Neural progenitor cell (in vitro differentiated cells): ENCODE results near the gene ITPK1. TPM values are rescaled to one million over a fixed set of nuclear protein-coding genes. Genes with fewer than 3 reads are reported as not detected.

Experiments
- DNase-seq: peaks from one replicate; pipeline ENCODE4 v3.0.0-alpha.2; 2016; ENCODE audit warnings: low spot score
- H2AFZ ChIP-seq: fragments of 200-600 bp; sonication (generic); replicated peaks from 2 replicates; pipeline ENCODE4 v1.6.1; 2016; ENCODE audit warnings: antibody characterized with exemption
- H3F3A ChIP-seq: fragments of 200-600 bp; sonication (generic); 2 replicates; pipeline ENCODE4 v1.6.1; 2016; ENCODE audit warnings: antibody characterized with exemption, low read depth
- H3K27ac ChIP-seq: fragments of 200-600 bp; sonication (generic); 2 replicates; pipeline ENCODE4 v1.5.1; 2016; ENCODE audit warnings: mild to moderate bottlenecking
- H3K27me3 ChIP-seq: fragments of 200-600 bp; sonication (generic); 2 replicates; pipeline ENCODE4 v1.6.1; 2016; ENCODE audit warnings: mild to moderate bottlenecking, moderate library complexity
- H3K36me3 ChIP-seq: fragments of 200-600 bp; sonication (generic); 2 replicates; pipeline ENCODE4 v1.5.1; 2016
- H3K4me1 ChIP-seq: fragments of 200-600 bp; sonication (generic); 2 replicates; pipeline ENCODE4 v1.6.1; 2016; ENCODE audit warnings: mixed run types
- H3K4me2 ChIP-seq: fragments of 200-600 bp; sonication (generic); 2 replicates; pipeline ENCODE4 v1.6.1; 2016
- H3K4me3 ChIP-seq: fragments of 200-600 bp; sonication (generic); 2 replicates; pipeline ENCODE4 v1.5.1; 2016
- H3K79me2 ChIP-seq: fragments of 200-600 bp; sonication (generic); 2 replicates; pipeline ENCODE4 v1.6.1; 2016; ENCODE audit warnings: low read depth
- H3K9ac ChIP-seq: fragments of 200-600 bp; sonication (generic); 2 replicates; pipeline ENCODE4 v1.6.1; 2016
- H3K9me3 ChIP-seq: fragments of 200-600 bp; sonication (generic); 2 replicates; pipeline ENCODE4 v1.5.1; 2016; ENCODE audit warnings: low read depth
- H4K20me1 ChIP-seq: fragments of 200-600 bp; sonication (generic); 2 replicates; pipeline ENCODE4 v1.6.1; 2016; ENCODE audit warnings: low read depth
- H3K27ac Mint-ChIP-seq: 3 replicates; pipeline ENCODE4 v1.8.0; 2021; ENCODE audit warnings: mixed read lengths
- H3K27me3 Mint-ChIP-seq: 2 replicates; pipeline ENCODE4 v1.8.0; 2022; ENCODE audit warnings: low read depth, mild to moderate bottlenecking, inconsistent platforms, moderate library complexity, mixed read lengths; ENCODE audit not compliant: insufficient read depth
- H3K36me3 Mint-ChIP-seq: 3 replicates; pipeline ENCODE4 v1.8.0; 2021; ENCODE audit warnings: mixed read lengths
- H3K4me1 Mint-ChIP-seq: 3 replicates; pipeline ENCODE4 v1.8.0; 2021; ENCODE audit warnings: mixed read lengths
- H3K4me3 Mint-ChIP-seq: 3 replicates; pipeline ENCODE4 v1.8.0; 2021; ENCODE audit warnings: mild to moderate bottlenecking, moderate library complexity, mixed read lengths
- H3K9me3 Mint-ChIP-seq: 3 replicates; pipeline ENCODE4 v1.8.0; 2020; ENCODE audit warnings: mixed read lengths
- EZH2 ChIP-seq: fragments of 200-600 bp; sonication (generic); IDR thresholded peaks from 2 replicates; pipeline ENCODE4 v1.6.1; 2017; ENCODE audit warnings: antibody characterized with exemption, mild to moderate bottlenecking, moderate library complexity
- EZH2phosphoT487 ChIP-seq: fragments of 200-600 bp; sonication (generic); IDR thresholded peaks from 2 replicates; pipeline ENCODE4 v1.6.1; 2017; ENCODE audit warnings: antibody characterized with exemption
- total RNA-seq: library from RNA; depleted of rRNA; stranded (reverse); fragments of >200 nt; gene quantifications from 2 replicates; pipeline ENCODE4 v1.2.3, GENCODE V29; 2015; ENCODE audit warnings: low replicate concordance
- TF ChIP-seq, protein P1 (sequence below): fragments of 200-600 bp; sonication (generic); IDR thresholded peaks from 2 replicates; pipeline ENCODE4 v1.5.1; 2017; ENCODE audit warnings: antibody characterized with exemption, mild to moderate bottlenecking

The ITPK1 gene
- total RNA-seq: 25.8 and 34.6 TPM in 2 replicates

DNA sequence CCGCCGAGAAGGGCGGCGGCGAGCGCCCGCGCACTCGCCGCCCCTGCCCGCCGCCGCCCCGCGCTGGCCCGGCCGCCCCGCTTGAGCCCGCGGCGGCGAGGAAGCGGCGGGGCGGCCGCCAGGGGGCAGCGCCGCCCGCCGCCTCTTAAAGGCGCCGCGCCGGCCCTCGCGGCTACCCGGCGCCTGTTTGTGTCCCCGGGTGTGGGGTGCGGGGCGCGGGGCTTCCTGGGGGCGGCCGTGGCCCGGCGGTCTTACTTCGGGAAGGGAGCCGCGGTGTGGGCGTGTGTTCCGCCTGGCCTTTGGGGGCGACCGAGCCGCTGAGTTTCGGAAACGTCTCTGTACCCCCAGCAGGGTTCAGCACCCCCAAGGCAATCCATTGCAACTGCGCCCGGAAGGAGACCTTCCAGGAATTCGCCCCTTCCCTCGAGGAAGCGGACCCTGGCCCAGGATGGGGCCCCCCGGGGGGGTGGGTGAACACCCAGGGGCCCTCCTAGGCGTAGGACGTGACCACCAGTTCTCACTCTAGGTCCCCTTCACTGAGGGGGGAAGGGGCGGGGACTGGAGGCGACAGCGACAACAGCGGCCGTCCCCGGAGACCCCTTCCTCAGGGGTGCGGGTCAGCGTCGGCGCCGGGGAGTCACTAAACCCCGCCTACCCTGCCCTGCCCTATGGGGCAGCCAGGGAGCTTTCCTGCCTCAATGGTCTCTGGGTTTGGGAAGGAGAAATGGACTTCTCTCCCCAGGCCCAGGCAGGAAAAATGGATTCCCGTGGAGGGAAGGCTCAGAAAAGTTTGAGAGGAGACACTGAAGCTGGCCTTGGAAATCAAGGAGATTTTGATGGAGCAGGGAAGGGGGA, at the start of gene ITPK1:
TSS of gene ITPK1 (minus strand) at position 105 of the 855 bp plus-strand sequence. CDS start 762 bp downstream, outside the sequence.
- Histone ChIP-seq H4K20me1 (peaks cover 23% of the 10 kb centered on the region), H3K27ac (peak within 1 kb of the TSS; percentile 76), H3K9me3 (no peaks in the 10 kb centered on the region), H3F3A (peaks cover 28% of the 10 kb centered on the region), H3K4me3 (peak within 1 kb of the TSS; percentile 100), H3K36me3 (no peaks in the 10 kb centered on the region), H3K27me3 (peaks cover 17% of the 10 kb centered on the region), H3K9ac (peak within 1 kb of the TSS; percentile 61), H2AFZ (peak within 1 kb of the TSS; percentile 99), H3K4me1 (peaks cover 19% of the 10 kb centered on the region), H3K79me2 (peaks cover 31% of the 10 kb centered on the region), H3K4me2 (peak within 1 kb of the TSS; percentile 99)
- Mint-ChIP-seq H3K36me3 (no peaks in the 10 kb centered on the region), H3K27ac (no peak within 1 kb of the TSS), H3K4me3 (peak within 1 kb of the TSS; percentile 85), H3K27me3 (peaks cover 6% of the 10 kb centered on the region), H3K4me1 (peaks cover 26% of the 10 kb centered on the region), H3K9me3 (no peaks in the 10 kb centered on the region)
- TF ChIP-seq EZH2: no peak
- TF ChIP-seq EZH2phosphoT487: no peak
- TF ChIP-seq, protein P1, sequence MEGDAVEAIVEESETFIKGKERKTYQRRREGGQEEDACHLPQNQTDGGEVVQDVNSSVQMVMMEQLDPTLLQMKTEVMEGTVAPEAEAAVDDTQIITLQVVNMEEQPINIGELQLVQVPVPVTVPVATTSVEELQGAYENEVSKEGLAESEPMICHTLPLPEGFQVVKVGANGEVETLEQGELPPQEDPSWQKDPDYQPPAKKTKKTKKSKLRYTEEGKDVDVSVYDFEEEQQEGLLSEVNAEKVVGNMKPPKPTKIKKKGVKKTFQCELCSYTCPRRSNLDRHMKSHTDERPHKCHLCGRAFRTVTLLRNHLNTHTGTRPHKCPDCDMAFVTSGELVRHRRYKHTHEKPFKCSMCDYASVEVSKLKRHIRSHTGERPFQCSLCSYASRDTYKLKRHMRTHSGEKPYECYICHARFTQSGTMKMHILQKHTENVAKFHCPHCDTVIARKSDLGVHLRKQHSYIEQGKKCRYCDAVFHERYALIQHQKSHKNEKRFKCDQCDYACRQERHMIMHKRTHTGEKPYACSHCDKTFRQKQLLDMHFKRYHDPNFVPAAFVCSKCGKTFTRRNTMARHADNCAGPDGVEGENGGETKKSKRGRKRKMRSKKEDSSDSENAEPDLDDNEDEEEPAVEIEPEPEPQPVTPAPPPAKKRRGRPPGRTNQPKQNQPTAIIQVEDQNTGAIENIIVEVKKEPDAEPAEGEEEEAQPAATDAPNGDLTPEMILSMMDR: peak; percentile 48
- peak; percentile 92 for DNase-seq

DNA sequence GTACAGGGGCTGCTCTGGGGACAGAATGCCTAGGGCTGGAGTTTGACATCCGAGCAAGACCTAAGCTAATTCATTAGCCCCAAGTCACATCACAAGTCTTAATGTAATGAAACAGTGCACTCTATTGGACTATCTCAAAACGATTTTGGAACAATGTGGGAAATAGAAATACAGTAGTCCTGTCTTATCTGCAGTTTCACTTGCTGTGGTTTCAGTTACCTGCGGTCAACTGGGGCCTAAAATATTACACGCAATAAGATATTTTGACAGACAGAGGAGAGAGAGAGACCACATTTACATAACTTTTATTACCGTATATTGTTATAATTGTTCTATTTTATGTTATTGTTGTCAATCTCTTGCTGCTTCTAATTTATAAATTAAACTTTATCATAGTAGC, 47.8 kb upstream of the ITPK1 start:
- H3K79me2 ChIP-seq: no peaks in the 10 kb centered on the region
- no peak overlapping the region for H3K27ac Mint-ChIP-seq
- no peak overlapping the region for H3K4me3 Mint-ChIP-seq
- H2AFZ ChIP-seq: no peak overlapping the region
- H3K9me3 Mint-ChIP-seq: peaks cover 2% of the 10 kb centered on the region
- H3K9me3 ChIP-seq: no peaks in the 10 kb centered on the region
- H3K4me2 ChIP-seq: no peak overlapping the region
- DNase-seq: no peak
- H3K36me3 Mint-ChIP-seq: no peaks in the 10 kb centered on the region
- no peaks in the 10 kb centered on the region for H3K27me3 Mint-ChIP-seq
- no peaks in the 10 kb centered on the region for H3K36me3 ChIP-seq
- peaks cover 11% of the 10 kb centered on the region for H3K4me1 Mint-ChIP-seq
- no peaks in the 10 kb centered on the region for H3K4me1 ChIP-seq
- no peak overlapping the region for H3K9ac ChIP-seq
- TF ChIP-seq EZH2 (no peak), EZH2phosphoT487 (no peak)
- TF ChIP-seq, protein P1: no peak
- no peaks in the 10 kb centered on the region for H3K27me3 ChIP-seq
- H3K4me3 ChIP-seq: no peak overlapping the region
- peaks cover 6% of the 10 kb centered on the region for H3F3A ChIP-seq
- no peak overlapping the region for H3K27ac ChIP-seq
- H4K20me1 ChIP-seq: no peaks in the 10 kb centered on the region

DNA sequence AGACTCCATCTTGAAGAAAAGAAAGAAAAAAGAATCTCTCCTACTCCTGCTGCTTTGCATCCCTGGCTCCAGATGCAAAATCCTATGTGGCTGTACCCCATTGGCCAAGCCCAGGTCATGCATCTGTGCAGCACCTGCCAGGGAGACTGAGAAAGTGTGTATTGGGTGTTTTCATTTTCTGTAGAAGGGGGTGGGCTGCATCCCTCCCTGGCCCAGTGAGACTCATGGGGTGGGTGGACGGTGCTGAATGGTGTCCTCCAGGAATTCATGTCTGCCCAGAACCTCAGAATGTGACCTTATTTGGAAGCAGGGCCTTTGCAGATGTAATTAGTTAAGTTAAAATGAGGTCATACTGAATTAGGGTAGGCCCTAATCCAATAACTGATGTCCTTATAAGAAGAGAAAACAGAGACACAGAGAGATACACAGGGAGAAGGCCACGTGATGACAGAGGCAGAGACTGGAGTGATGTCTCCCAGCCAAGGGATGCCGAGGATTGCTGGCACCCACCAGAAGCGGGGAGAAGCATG, 45.8 kb upstream of the ITPK1 start:
- H3K36me3 ChIP-seq: no peaks in the 10 kb centered on the region
- TF ChIP-seq EZH2phosphoT487 (no peak), EZH2 (no peak)
- TF ChIP-seq, protein P1: no peak
- Mint-ChIP-seq H3K27ac (no peak overlapping the region), H3K36me3 (no peaks in the 10 kb centered on the region), H3K4me3 (no peak overlapping the region), H3K9me3 (peaks cover 2% of the 10 kb centered on the region), H3K27me3 (no peaks in the 10 kb centered on the region), H3K4me1 (peaks cover 11% of the 10 kb centered on the region)
- H3K27ac ChIP-seq: no peak overlapping the region
- H2AFZ ChIP-seq: no peak overlapping the region
- no peaks in the 10 kb centered on the region for H3K27me3 ChIP-seq
- no peaks in the 10 kb centered on the region for H3K9me3 ChIP-seq
- H3F3A ChIP-seq: peaks cover 12% of the 10 kb centered on the region
- no peaks in the 10 kb centered on the region for H3K4me1 ChIP-seq
- H3K79me2 ChIP-seq: no peaks in the 10 kb centered on the region
- no peaks in the 10 kb centered on the region for H4K20me1 ChIP-seq
- no peak overlapping the region for H3K4me2 ChIP-seq
- no peak for DNase-seq
- H3K9ac ChIP-seq: no peak overlapping the region
- no peak overlapping the region for H3K4me3 ChIP-seq
